ENCODE data around the gene SMCR8.

The SMCR8 gene

GRCh38 chr17:18314731-18315561, at the start of gene SMCR8, which contains the start of gene TOP3A:
Gene SMCR8, plus strand, starts transcription at chr17:18315293. Its CDS starts 497 bp downstream, at chr17:18315790.
Gene TOP3A, minus strand, starts transcription at chr17:18314994. Its CDS starts 216 bp downstream, at chr17:18314778.
- Histone ChIP-seq H3K36me3 (ENCODE audit: control insufficient read depth in 1 of 2, insufficient read depth in 2 of 2, low read length in 2 of 2) (peaks cover 0 to 16% of the 10 kb centered on the region in 2 donors), H3K27ac (ENCODE audit: low read depth, low read length) (peak within 1 kb of the TSS; percentile 87), H3K9ac (ENCODE audit: low read depth in 1 of 2, low read length in 2 of 2) (peak within 1 kb of the TSS; percentile 89 to 93), H3K4me1 (ENCODE audit: control insufficient read depth in 1 of 2, insufficient read depth in 2 of 2, low read length in 2 of 2) (peaks cover 48 to 61% of the 10 kb centered on the region in 2 donors), H3K9me3 (ENCODE audit: control insufficient read depth in 1 of 2, low read length in 2 of 2) (no peaks in the 10 kb centered on the region), H3K4me3 (ENCODE audit: low read depth in 1 of 2, low read length in 2 of 2) (peak within 1 kb of the TSS; percentile 97), H3K27me3 (ENCODE audit: control insufficient read depth in 1 of 2, insufficient read depth in 2 of 2, low read length in 2 of 2) (no peaks in the 10 kb centered on the region)

- Histone ChIP-seq H3K27ac (ENCODE audit: low read depth, low read length) (no peak overlapping the region), H3K27me3 (ENCODE audit: control insufficient read depth in 1 of 2, insufficient read depth in 2 of 2, low read length in 2 of 2) (no peaks in the 10 kb centered on the region), H3K4me3 (ENCODE audit: low read depth in 1 of 2, low read length in 2 of 2) (no peak overlapping the region), H3K4me1 (ENCODE audit: control insufficient read depth in 1 of 2, insufficient read depth in 2 of 2, low read length in 2 of 2) (peaks cover under 1 to 1% of the 10 kb centered on the region in 2 donors), H3K36me3 (ENCODE audit: control insufficient read depth in 1 of 2, insufficient read depth in 2 of 2, low read length in 2 of 2) (peaks cover 16 to 27% of the 10 kb centered on the region in 2 donors), H3K9ac (ENCODE audit: low read depth in 1 of 2, low read length in 2 of 2) (no peak overlapping the region), H3K9me3 (ENCODE audit: control insufficient read depth in 1 of 2, low read length in 2 of 2) (no peaks in the 10 kb centered on the region)
Measured at GRCh38 chr17:18267366-18267765, 47.7 kb upstream of the SMCR8 start.

- peaks cover 18 to 26% of the 10 kb centered on the region in 2 donors for H3K36me3 ChIP-seq (ENCODE audit: control insufficient read depth in 1 of 2, insufficient read depth in 2 of 2, low read length in 2 of 2)
- H3K27me3 ChIP-seq (ENCODE audit: control insufficient read depth in 1 of 2, insufficient read depth in 2 of 2, low read length in 2 of 2) = no peaks in the 10 kb centered on the region
- no peak overlapping the region for H3K4me3 ChIP-seq (ENCODE audit: low read depth in 1 of 2, low read length in 2 of 2)
- no peaks in the 10 kb centered on the region for H3K9me3 ChIP-seq (ENCODE audit: control insufficient read depth in 1 of 2, low read length in 2 of 2)
- no peaks in the 10 kb centered on the region for H3K4me1 ChIP-seq (ENCODE audit: control insufficient read depth in 1 of 2, insufficient read depth in 2 of 2, low read length in 2 of 2)
- H3K27ac ChIP-seq (ENCODE audit: low read depth, low read length) = no peak overlapping the region
- no peak overlapping the region for H3K9ac ChIP-seq (ENCODE audit: low read depth in 1 of 2, low read length in 2 of 2)
Measured at GRCh38 chr17:18267927-18268711, 47.0 kb upstream of the SMCR8 start.

GRCh38 chr17:18270046-18270931, 44.8 kb upstream of the SMCR8 start:
- Histone ChIP-seq H3K4me1 (ENCODE audit: control insufficient read depth in 1 of 2, insufficient read depth in 2 of 2, low read length in 2 of 2) (no peaks in the 10 kb centered on the region), H3K9me3 (ENCODE audit: control insufficient read depth in 1 of 2, low read length in 2 of 2) (no peaks in the 10 kb centered on the region), H3K4me3 (ENCODE audit: low read depth in 1 of 2, low read length in 2 of 2) (no peak overlapping the region), H3K27me3 (ENCODE audit: control insufficient read depth in 1 of 2, insufficient read depth in 2 of 2, low read length in 2 of 2) (no peaks in the 10 kb centered on the region), H3K27ac (ENCODE audit: low read depth, low read length) (no peak overlapping the region), H3K9ac (ENCODE audit: low read depth in 1 of 2, low read length in 2 of 2) (no peak overlapping the region), H3K36me3 (ENCODE audit: control insufficient read depth in 1 of 2, insufficient read depth in 2 of 2, low read length in 2 of 2) (peaks cover 14 to 19% of the 10 kb centered on the region in 2 donors)

GRCh38 chr17:18277076-18277475, 38.0 kb upstream of the SMCR8 start:
- H3K27me3 ChIP-seq (ENCODE audit: control insufficient read depth in 1 of 2, insufficient read depth in 2 of 2, low read length in 2 of 2) = no peaks in the 10 kb centered on the region
- no peak overlapping the region for H3K9ac ChIP-seq (ENCODE audit: low read depth in 1 of 2, low read length in 2 of 2)
- no peak overlapping the region for H3K4me3 ChIP-seq (ENCODE audit: low read depth in 1 of 2, low read length in 2 of 2)
- no peaks in the 10 kb centered on the region for H3K9me3 ChIP-seq (ENCODE audit: control insufficient read depth in 1 of 2, low read length in 2 of 2)
- peaks cover 33 to 71% of the 10 kb centered on the region in 2 donors for H3K36me3 ChIP-seq (ENCODE audit: control insufficient read depth in 1 of 2, insufficient read depth in 2 of 2, low read length in 2 of 2)
- H3K27ac ChIP-seq (ENCODE audit: low read depth, low read length) = no peak overlapping the region
- H3K4me1 ChIP-seq (ENCODE audit: control insufficient read depth in 1 of 2, insufficient read depth in 2 of 2, low read length in 2 of 2) = no peaks in the 10 kb centered on the region

- Histone ChIP-seq H3K4me1 (ENCODE audit: control insufficient read depth in 1 of 2, insufficient read depth in 2 of 2, low read length in 2 of 2) (no peaks in the 10 kb centered on the region), H3K36me3 (ENCODE audit: control insufficient read depth in 1 of 2, insufficient read depth in 2 of 2, low read length in 2 of 2) (peaks cover 40 to 79% of the 10 kb centered on the region in 2 donors), H3K9me3 (ENCODE audit: control insufficient read depth in 1 of 2, low read length in 2 of 2) (no peaks in the 10 kb centered on the region), H3K27ac (ENCODE audit: low read depth, low read length) (no peak overlapping the region), H3K9ac (ENCODE audit: low read depth in 1 of 2, low read length in 2 of 2) (no peak overlapping the region), H3K4me3 (ENCODE audit: low read depth in 1 of 2, low read length in 2 of 2) (no peak overlapping the region), H3K27me3 (ENCODE audit: control insufficient read depth in 1 of 2, insufficient read depth in 2 of 2, low read length in 2 of 2) (no peaks in the 10 kb centered on the region)
Measured at GRCh38 chr17:18278867-18279266, 36.2 kb upstream of the SMCR8 start.

- Histone ChIP-seq H3K36me3 (ENCODE audit: control insufficient read depth in 1 of 2, insufficient read depth in 2 of 2, low read length in 2 of 2) (peaks cover 40 to 78% of the 10 kb centered on the region in 2 donors), H3K27me3 (ENCODE audit: control insufficient read depth in 1 of 2, insufficient read depth in 2 of 2, low read length in 2 of 2) (no peaks in the 10 kb centered on the region), H3K27ac (ENCODE audit: low read depth, low read length) (no peak overlapping the region), H3K9ac (ENCODE audit: low read depth in 1 of 2, low read length in 2 of 2) (no peak overlapping the region), H3K4me1 (ENCODE audit: control insufficient read depth in 1 of 2, insufficient read depth in 2 of 2, low read length in 2 of 2) (no peaks in the 10 kb centered on the region), H3K4me3 (ENCODE audit: low read depth in 1 of 2, low read length in 2 of 2) (no peak overlapping the region), H3K9me3 (ENCODE audit: control insufficient read depth in 1 of 2, low read length in 2 of 2) (no peaks in the 10 kb centered on the region)
Measured at GRCh38 chr17:18280249-18280648, 34.8 kb upstream of the SMCR8 start.

- no peaks in the 10 kb centered on the region for H3K4me1 ChIP-seq (ENCODE audit: control insufficient read depth in 1 of 2, insufficient read depth in 2 of 2, low read length in 2 of 2)
- no peaks in the 10 kb centered on the region for H3K9me3 ChIP-seq (ENCODE audit: control insufficient read depth in 1 of 2, low read length in 2 of 2)
- no peak overlapping the region for H3K4me3 ChIP-seq (ENCODE audit: low read depth in 1 of 2, low read length in 2 of 2)
- H3K27me3 ChIP-seq (ENCODE audit: control insufficient read depth in 1 of 2, insufficient read depth in 2 of 2, low read length in 2 of 2) = no peaks in the 10 kb centered on the region
- no peak overlapping the region for H3K9ac ChIP-seq (ENCODE audit: low read depth in 1 of 2, low read length in 2 of 2)
- peaks cover 44 to 82% of the 10 kb centered on the region in 2 donors for H3K36me3 ChIP-seq (ENCODE audit: control insufficient read depth in 1 of 2, insufficient read depth in 2 of 2, low read length in 2 of 2)
- H3K27ac ChIP-seq (ENCODE audit: low read depth, low read length) = no peak overlapping the region
Measured at GRCh38 chr17:18280766-18281371, 34.2 kb upstream of the SMCR8 start.

GRCh38 chr17:18281788-18282187, 33.3 kb upstream of the SMCR8 start:
- peaks cover 38 to 75% of the 10 kb centered on the region in 2 donors for H3K36me3 ChIP-seq (ENCODE audit: control insufficient read depth in 1 of 2, insufficient read depth in 2 of 2, low read length in 2 of 2)
- H3K27me3 ChIP-seq (ENCODE audit: control insufficient read depth in 1 of 2, insufficient read depth in 2 of 2, low read length in 2 of 2) = no peaks in the 10 kb centered on the region
- H3K9me3 ChIP-seq (ENCODE audit: control insufficient read depth in 1 of 2, low read length in 2 of 2) = no peaks in the 10 kb centered on the region
- H3K4me1 ChIP-seq (ENCODE audit: control insufficient read depth in 1 of 2, insufficient read depth in 2 of 2, low read length in 2 of 2) = no peaks in the 10 kb centered on the region
- no peak overlapping the region for H3K9ac ChIP-seq (ENCODE audit: low read depth in 1 of 2, low read length in 2 of 2)
- no peak overlapping the region for H3K4me3 ChIP-seq (ENCODE audit: low read depth in 1 of 2, low read length in 2 of 2)
- H3K27ac ChIP-seq (ENCODE audit: low read depth, low read length) = no peak overlapping the region
